NCI-H226 (cell line): ENCODE data around the gene SCAND1.
"Not testable (repeated sequence)": the region's sequence is repeated elsewhere in the genome, so short reads cannot be mapped to it uniquely, and the experiment has no call there.

ENCODE experiments used
- DNase-seq: peaks from one replicate; pipeline ENCODE4 v3.0.0-alpha.2; 2015

The SCAND1 gene

GRCh38 chr20:35954200-35954906 lies at the start of gene SCAND1:
Gene SCAND1, minus strand, starts transcription at chr20:35954502. Its CDS starts 218 bp downstream, at chr20:35954284.
- peak; percentile 99 for DNase-seq

DNA sequence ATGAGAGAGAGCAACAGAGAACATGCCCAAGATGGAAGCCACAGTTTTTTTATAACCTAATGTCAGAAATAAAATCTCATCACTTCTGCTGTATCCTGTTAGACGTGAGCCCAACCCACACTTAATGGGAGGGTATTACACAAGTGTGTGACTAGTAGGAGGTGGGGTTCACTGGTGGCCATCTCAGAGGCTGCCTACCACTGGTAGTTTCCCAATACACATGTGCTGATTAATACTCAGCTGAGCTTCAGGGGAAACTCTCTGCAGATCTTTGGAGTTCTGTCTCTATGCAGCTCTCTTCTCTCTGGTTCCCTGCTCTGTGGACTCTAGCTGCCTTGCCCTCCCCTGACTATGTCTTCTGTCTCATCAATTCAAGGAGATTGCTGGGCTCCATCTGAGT lies 49.7 kb upstream of the SCAND1 start:
- no peak for DNase-seq

GRCh38 chr20:36002855-36003254 lies 48.6 kb upstream of the SCAND1 start:
- DNase-seq, result no peak

- not testable (repeated sequence) for DNase-seq
These were observed 47.0 kb upstream of the SCAND1 start for GRCh38 chr20:36001331-36001730.

- DNase-seq, result not testable (repeated sequence)
These were observed 42.2 kb upstream of the SCAND1 start for GRCh38 chr20:35996492-35996891.

DNA sequence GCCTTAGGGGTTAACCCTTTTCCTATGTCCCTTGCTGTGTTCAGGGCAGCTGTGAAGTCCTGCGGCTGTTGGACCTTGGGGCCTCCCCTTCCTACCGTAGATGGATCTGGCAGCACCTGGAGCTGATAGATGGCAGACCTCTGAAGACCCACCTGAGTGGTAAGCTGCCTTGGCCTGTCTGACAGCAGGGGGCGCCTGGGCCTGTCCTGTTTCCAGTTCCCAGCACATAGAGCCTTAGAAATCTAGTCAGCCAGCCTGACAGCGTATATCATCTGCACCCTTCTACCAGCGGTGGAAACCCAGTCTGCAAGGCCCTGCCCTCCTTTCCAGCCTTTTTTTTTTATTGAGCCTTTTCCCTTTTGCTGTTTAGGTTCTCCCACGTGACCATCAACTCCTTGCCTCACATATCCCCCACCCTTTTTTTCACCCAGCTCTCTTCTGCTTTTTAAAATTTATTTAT lies 40.7 kb upstream of the SCAND1 start:
- DNase-seq, result peak; percentile 55

DNA sequence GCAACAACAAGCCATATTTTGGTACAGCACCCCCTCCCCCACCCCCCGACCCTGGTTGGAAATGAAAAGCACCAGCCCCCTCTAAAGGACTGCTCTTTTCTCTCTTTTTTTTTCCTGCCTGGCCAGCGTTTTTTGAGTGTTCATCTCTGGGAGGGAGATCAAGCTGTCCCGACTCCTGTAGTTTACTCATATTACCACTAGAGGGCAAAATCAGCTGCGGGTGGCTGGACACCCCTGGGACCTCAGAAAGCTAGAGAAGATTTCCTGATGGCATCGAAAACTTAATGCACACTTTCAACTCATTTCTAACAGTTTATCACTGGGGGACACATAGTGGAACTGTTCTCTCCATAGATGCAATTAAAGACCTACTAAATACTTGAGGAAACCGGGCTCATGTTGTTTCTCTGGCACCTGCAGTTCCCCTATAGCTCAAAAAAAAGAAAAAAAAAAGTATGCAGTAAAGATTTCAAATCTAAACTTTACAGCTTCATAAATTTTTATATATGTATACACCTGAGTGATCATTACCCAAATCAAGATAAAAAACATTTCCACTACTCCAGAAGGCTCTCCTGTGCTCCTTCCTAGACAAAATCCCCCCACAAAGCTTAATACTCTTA lies 38.5 kb upstream of the SCAND1 start:
- peak; percentile 33 for DNase-seq

- DNase-seq, result no peak
These were observed 37.0 kb upstream of the SCAND1 start for GRCh38 chr20:35991142-35991771.

- peak; percentile 35 for DNase-seq
These were observed 34.7 kb upstream of the SCAND1 start for GRCh38 chr20:35988910-35989463.

GRCh38 chr20:35985806-35986205 lies 31.5 kb upstream of the SCAND1 start:
- DNase-seq, result no peak

DNA sequence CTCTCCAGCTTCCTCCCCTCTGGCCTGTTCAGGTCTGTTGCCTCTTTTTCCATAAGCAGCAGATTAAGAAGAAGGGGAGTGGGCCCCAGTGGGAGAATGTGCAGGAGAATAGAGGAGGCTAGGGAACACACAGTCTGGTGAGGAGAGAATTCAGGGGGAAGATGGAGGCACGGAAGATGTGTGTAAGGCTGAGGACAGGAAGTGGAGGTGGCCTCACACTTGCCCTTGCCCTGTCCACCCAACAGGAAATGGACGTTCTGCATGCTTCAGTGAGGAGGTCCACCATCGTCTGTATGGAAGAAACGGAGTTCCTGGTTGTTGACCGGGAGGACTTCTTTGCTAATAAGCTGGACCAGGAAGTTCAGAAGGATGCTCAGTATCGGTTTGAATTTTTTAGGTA lies 30.1 kb upstream of the SCAND1 start:
- no peak for DNase-seq

- DNase-seq, result no peak
These were observed 27.7 kb upstream of the SCAND1 start for GRCh38 chr20:35981969-35982368.

GRCh38 chr20:35979544-35979943 lies 25.2 kb upstream of the SCAND1 start:
- DNase-seq, result no peak

DNA sequence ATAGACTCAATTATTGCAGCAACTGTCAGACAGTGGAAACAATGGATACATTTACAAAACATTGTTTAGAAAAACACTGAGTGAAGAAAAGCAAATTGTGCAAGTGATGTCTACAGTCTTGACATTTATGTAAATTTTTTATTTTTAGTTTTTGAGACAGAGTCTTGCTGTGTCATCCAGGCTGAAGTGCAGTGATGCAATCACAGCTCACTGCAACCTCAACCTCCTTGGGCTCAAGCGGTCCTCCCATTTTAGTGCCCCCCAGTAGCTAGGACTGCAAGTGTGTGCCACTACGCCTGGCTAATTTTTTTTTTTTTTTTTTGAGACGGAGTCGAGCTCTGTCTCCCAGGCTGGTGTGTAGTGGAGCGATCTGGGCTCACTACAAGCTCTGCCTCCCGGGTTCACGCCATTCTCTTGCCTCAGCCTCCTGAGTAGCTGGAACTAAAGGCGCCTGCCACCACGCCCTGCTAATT lies 23.8 kb upstream of the SCAND1 start:
- no peak for DNase-seq

GRCh38 chr20:35975576-35976373 lies 21.5 kb upstream of the SCAND1 start:
- no peak for DNase-seq

GRCh38 chr20:35974256-35974655 lies 20.0 kb upstream of the SCAND1 start:
- DNase-seq, result no peak

DNA sequence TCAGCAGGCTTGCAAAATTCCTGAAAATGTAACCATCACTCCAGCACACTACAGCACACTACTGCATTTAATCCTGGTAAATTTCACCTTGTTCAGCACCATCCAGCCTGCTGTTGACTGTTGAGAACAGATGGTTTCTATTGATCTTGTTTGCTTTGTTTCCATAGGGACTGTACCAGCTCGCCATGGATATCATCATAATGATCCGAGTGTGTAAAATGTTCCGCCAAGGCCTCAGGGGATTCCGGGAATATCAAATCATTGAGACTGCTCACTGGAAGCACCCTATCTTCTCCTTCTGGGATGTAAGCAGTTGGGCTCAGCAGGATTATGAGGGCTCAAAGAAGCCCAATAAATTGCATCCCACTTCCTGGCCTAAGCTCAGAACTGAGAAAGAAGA lies 18.2 kb upstream of the SCAND1 start:
- no peak for DNase-seq

- no peak for DNase-seq
These were observed 17.7 kb upstream of the SCAND1 start for GRCh38 chr20:35971981-35972380.

DNA sequence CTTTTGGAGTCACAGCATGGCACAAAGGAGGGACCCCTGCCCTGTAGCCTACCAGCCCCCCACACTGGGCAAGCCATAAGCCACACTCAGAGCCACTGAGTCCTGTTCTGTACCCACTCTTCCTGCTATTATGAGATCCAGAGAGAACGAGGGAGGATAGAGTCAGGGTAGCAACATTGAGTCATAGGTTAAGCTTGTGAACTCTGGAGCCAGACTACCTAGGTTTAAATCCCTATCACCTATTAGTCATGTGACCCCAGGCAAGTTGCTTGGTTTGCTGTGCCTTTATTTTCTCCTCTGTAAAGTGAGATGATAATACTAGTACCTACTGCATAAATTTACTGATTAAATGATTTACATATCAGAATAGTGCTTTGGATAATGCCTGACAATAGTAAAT lies 14.6 kb upstream of the SCAND1 start:
- peak; percentile 23 for DNase-seq

GRCh38 chr20:35967979-35968640 lies 13.8 kb upstream of the SCAND1 start, which contains the start of gene CNBD2:
Gene CNBD2, plus strand, starts transcription at chr20:35968590. Its CDS starts 173 bp downstream, at chr20:35968763.
- DNase-seq, result no peak

GRCh38 chr20:35963878-35964277 lies 9.6 kb upstream of the SCAND1 start:
- no peak for DNase-seq

DNA sequence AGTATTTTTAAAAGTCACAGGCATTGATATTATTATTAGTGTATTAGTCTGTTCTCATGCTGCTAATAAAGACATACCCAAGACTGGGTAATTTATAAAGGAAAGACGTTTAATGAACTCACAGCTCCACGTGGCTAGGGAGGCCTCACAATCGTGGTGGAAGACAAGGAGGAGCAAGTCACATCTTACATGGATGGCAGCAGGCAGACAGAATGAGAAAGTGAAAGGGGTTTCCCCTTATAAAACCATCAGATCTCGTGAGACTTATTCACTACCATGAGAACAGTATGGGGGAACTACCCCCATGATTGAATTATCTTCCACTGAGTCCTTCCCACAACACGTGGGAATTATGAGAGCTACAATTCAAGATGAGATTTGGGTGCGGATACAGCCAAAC lies 5.0 kb upstream of the SCAND1 start:
- not testable (repeated sequence) for DNase-seq
